COR-L47 (cell line): ENCODE measurements around the gene MMAB.

ENCODE experiments used
- DNase-seq: peaks from one replicate; lab custom pipeline; 2025; lab: John Stamatoyannopoulos, UW

The MMAB gene

DNA sequence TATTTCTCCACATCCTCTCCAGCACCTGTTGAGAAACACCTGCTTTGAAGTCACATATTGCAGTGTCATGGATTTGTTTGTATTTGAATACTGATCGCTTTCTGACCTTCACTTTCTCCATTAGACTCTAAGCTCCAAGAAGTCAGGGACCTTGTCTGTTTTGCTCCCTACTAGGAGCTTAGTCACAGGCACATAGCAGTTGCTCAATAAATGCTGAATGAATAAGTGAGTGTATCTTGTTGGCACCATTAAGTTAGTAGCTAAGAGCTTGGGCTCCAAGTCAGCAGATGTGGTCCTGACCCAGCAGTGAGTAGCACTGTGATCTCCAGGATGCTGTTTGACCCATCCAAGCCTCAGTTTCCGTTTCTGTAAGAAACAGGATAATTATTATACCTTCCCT lies 10.4 kb upstream of the MMAB start:
- no peak for DNase-seq

DNA sequence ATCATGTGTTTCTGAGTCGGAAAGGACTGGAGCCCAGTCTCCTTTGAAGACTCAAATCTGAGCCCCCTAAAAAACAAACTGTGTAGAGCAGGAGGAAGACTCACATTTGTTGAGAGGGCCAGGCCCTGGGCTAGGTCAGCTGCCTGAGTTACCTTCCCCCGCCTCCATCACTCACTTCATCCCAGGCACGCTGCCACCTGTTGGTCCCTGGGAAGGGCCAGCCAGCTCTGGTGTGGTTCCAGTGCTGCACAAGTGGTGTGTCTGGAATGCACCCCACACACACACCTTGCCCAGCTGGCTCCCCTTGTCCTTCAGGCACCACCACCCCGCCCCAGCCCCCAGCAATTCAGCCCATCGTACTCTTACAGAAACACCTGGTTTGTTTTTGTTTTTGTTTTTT lies 9.3 kb upstream of the MMAB start:
- DNase-seq: no peak

GRCh38 chr12:109581856-109582255 lies 8.6 kb upstream of the MMAB start:
- no peak for DNase-seq

- DNase-seq: no peak
Measured at GRCh38 chr12:109581334-109581691, 8.0 kb upstream of the MMAB start.

DNA sequence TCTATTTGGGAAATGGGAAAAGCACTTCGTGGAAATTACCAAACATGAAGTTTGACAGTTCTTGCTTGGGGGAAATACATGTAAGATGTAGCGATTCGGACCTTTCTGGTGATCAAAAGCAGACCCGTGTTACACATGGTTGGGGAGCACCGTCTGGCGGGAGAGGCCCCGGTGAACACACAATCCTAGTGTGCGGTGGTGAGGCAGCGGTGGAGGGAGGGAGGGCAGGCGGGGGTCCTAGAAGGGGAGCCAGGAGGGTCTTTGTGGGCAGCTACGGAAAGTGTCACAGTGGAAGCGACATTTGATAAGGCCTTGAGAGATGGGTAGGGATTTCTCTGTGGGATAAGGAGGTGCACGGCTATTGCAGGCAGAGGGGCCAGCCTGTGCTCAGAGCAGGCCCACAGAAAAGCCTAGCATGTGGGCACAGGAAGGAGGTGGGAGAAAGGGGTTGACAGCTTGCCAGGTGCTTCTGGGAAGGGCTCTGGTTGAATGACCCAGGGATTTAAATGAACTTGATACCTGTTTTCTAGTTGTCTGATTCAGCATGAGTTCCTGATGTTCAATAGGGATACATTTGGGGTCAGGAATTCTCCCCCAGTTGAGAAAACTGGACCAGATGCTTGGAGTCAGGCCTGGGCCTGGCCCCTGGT lies 7.5 kb upstream of the MMAB start:
- no peak for DNase-seq

DNA sequence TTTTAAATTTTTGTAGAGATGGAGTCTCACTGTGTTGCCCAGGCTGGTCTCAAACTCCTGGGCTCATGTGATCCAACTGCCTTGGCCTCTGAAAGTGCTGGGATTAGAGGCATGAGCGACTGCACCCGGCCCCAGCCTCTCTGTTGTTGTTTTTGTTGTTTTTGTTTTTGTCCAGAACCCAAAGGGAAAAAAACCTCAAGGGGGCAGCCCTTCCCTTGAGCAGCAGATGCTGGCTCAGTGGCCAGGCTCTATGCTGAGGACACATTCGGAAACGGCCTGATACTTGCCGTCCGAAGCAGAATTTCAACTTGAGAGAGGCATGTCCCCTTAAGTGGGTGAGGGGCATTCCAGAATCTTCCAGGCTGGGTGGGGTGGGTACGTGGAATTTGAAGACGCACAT lies 7.0 kb upstream of the MMAB start:
- no peak for DNase-seq

GRCh38 chr12:109579639-109580038 lies 6.3 kb upstream of the MMAB start:
- no peak for DNase-seq

DNA sequence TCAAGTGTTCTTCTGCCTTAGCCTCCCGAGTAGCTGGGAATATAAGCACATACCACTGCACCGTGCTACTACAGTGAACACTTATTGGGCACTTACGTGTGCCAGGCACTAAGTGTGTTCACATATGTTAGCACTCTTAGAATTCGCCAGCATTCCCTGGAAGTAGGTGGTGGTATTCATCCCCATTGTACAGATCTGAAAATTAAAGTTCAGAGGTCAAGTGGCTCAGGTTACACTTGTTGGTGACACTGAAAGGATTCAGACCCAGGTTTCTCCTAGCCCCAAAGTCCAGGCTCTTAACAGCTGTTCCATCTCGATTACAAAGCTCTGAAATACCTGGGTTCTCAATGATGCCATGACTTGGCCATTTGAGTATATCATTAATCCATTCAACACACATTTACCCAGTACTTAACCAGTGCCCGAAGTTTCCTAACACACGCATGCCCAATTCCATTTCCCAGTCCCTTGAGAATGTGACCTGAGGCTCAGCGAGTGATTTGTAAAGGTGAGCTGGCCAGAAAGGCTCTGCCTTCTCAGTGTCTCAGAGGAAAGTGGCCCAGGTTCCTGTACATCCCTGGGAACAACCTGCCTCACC lies 5.1 kb upstream of the MMAB start:
- DNase-seq: no peak

DNA sequence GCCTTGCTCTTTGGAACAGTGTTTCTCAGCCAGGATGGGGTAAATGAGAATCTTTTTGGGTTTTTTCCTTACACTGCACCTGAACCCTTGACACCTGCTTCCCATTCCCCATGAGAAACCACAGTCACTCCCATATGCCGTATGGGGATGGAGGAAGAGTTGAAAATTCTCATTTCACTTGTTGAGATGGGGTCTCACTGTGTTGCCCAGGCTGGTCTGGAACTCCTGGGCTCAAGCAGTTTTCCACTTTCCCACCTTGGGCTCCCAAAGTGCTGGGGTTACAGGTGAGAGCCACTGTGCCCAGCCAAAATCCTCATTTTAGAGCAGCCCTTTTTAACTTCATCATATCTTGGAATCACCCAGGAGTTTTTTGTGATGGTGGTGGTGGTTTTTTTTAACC lies 4.0 kb upstream of the MMAB start:
- no peak for DNase-seq

DNA sequence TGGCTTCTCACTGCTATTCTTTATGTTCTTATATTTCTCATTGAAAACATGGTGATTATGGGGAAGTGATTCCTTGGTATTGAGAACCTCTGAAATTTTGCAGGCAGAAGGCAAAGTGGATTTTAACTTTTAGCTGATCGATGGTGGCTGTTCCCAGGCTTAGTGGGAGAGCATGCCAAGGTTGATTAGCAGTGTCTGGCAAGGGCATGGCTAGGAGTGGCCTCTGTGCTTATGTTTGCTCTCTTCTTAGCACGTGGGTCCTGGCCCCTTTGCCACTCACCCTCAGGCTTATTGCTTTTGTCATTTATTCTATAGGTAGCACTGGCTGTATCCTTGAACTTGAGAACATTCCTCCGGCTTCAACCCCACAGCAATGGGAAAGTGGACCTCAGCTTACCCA lies 2.4 kb upstream of the MMAB start:
- DNase-seq: no peak

DNA sequence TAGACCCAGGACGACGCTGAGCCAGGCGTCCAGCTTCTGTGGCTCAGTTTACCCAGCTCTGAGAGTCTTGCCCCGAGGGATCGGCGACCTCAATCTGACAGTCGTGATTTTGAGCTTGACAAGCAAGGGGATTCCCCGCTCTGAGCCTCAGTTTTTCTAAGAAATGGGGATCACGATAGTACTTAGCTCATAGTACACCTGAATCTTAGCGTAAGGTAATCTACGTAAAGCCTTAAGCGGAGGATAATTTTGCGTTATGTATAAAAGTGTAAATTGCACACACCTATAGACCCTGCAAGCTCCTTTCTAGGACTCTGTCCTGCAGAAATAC lies 575 bp upstream of the MMAB start:
- no peak for DNase-seq

DNA sequence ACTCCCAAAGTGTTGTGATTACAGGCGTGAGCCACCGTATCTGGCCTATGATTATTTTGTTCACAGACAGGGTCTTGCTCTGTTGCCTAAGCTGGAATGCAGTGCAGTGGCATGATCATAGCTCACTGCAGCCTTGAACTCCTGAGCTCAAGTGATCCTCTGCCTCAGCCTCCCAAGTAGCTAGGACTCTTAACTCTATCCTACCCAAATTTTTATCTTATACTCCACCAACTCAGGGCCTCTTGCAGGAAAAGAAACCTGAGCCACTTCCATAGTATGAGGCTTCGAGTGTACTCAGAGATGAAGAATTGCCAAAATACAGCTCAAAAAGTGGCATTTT lies 828 bp downstream of the MMAB start:
- DNase-seq: no peak

GRCh38 chr12:109571773-109572505 lies 1.4 kb downstream of the MMAB start:
- no peak for DNase-seq

DNA sequence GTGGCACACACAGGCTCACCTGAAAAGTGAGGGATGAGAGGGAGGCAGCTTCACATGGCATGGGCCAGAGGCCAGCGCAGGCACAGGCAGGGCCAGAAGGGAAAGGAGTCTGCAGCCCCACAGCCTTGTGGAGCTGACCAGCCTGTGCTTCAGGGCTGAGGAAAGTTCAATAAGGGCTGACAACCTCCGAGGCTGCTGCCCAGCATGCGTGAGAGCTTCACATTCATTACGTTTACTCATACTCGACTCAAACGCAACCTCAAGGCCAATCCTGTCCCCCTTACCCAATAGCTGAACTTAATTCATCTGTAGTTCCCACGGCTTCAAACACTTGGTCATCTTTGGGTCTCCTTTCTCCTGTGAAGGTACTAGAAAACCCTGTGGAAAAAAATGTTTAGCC lies 4.8 kb downstream of the MMAB start:
- no peak for DNase-seq

DNA sequence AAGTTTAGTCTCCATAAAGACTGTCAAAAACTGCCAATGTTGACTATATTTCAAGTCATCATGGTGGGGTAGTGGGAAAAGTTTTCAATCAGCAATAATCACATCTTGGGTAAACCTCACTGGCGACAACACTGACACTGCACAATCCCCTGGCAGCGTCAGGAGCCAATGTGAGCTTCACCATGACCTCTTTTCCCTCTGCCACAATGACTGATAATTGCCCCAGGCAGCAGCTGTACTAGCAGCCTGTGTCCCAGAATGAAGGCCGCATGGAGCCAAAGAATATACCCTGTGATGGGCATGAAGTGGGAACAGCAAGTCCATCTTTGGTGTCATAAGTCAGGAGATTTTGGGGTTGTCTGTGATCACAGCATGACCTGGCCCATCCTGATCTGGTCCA lies 5.3 kb downstream of the MMAB start:
- DNase-seq: no peak

- DNase-seq: no peak
Measured at GRCh38 chr12:109567296-109567695, 6.0 kb downstream of the MMAB start.

DNA sequence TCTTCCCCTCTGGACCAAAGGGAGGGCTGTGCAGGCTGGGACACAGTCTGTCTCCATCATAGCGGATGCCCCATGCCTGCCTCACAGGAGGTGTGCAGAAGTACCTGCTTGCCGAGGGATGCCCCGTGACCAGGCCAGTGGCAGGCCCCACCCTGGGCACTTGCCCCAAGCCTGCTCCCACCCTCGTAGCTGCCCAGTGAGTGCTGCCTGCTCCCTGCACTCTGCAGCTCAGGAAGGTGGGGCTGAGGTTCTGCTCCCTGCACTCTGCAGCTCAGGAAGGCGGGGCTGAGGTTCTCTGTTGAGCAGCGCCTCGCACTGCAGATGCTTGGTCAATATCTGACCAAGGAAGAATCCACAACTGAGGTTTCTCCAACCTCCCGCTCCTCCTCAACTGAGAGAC lies 6.9 kb downstream of the MMAB start:
- DNase-seq: no peak

DNA sequence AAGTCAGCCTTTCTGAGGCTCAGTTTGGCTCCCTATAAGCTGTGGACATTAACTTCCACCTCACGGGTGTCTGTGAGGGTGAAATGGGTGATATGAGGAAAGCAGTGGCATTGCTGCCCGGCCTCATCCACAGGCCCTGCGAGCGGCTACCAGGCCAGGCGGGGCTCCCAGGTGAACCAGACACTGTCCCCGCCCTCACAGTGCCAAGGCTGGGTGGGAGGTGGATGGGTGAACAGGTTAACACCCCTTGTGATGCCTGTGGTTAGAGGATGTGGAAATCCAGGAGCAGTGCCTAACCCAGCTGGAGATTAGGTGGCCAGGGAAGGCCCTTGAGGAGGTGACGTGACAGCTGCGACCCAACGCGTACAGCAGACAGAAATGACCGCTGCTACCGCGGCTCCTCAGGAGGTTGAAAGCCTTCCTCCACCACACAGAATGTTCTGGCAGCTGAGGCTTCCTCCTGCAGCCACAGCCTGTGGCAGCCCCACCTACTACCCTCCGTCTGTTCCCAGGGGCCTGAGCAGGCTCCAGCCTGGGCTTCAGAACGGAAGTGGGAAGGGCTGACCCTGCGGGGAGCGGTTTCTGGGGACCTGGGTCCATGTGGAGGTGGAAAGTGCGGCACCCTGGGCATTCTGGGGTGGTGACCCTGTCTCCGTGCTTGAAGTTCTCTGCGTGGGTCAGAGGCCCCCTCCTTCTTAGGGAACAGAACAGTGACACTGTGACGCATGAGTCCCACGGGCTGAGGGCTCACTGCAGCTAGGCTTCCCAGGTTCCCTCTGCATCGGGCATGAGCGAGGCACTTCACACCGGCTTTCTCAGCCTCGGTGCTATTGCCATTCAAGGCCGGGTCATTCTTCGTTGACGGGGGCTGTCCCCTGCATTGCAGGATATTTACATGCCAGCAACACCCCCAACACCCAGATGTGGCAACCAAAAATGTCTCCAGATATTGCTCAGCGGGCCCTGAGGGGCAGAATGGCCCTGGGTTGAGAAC lies 9.7 kb downstream of the MMAB start:
- DNase-seq: no peak

- no peak for DNase-seq
Measured at GRCh38 chr12:109562871-109563270, 10.4 kb downstream of the MMAB start.

- DNase-seq: no peak
Measured at GRCh38 chr12:109561711-109562030, 11.6 kb downstream of the MMAB start.

- no peak for DNase-seq
Measured at GRCh38 chr12:109560867-109561710, 12.2 kb downstream of the MMAB start.

DNA sequence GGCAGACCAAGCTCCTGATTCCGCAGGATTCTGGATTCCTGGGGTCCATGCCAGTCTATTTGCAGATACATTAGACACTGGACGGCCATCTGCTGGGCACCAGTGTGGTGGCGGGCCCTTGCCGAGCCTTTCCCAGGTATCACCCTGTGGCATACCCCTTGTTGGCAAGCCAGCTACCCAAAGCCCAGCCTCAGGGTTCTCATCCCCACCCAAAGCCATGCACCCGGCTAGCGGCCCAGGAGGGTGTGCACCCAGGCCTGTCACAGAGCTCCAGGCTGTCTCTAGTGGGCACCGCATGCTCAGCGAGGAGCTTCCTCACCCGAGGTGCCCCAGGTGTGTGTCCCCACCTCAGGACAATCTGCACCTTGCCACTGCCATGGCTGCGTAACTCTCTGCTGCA lies 13.7 kb downstream of the MMAB start:
- no peak for DNase-seq
